Endometrial microvascular endothelial cells (primary cell): ENCODE results near the gene KIAA1217. TPM values are rescaled to one million over a fixed set of nuclear protein-coding genes. Genes with fewer than 3 reads are reported as not detected.

Experiments
- in situ Hi-C: cut with HindIII; loops from 2 replicates; pipeline ENCODE4 v1.10.0; 2017; ENCODE audit warnings: low sequenced_read_pairs, low pct_unique_long_range_greater_than_20kb; ENCODE audit errors: inconsistent ontology term
- total RNA-seq: library from RNA; depleted of rRNA; stranded (reverse); fragments of >200 nt; gene quantifications from one replicate; pipeline ENCODE4 v1.2.3, GENCODE V29; 2015; ENCODE audit errors: inconsistent ontology term

The KIAA1217 gene
- total RNA-seq, 1 donor from 2014 or later, result 14.3 TPM

DNA sequence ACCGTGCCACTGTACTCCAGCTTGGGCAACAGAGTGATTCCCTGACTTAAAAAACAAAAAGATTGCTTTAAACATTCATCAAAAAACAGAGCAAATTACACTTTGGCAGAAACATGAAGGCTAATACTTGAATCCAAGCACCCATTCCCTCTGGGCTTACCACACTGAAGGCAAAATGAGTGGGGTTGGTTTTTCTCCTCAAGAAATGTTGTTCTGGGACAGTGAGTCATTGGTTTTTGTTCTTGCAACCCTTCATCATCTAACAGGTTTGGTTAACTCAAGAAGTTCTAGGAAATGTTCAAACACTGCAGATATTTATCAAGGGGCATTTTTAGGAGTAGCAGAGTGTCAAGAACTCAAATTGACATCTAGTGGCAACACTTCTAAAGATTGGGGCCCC, 60.5 kb downstream of the KIAA1217 start:
- in situ Hi-C loops, result no loop called here

DNA sequence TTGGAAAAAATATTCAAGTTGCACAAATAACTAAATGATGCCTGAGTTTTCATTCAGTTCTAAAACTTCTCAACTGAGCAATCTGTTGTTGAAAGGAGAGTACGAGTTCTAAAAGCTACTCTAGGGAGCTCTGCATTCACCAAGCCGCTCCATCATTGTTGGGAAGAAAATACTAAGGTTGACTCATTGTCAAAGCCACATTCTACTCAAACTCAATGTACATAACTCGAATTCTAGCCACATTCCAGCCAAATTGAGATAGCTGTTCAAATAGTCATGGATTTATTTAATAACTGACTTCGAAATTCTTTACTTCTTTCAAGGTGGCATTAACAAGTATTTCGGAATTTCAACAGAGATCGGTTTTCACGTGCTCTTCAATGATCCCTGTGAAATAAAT, 63.4 kb downstream of the KIAA1217 start:
- in situ Hi-C loops, result no loop called here

DNA sequence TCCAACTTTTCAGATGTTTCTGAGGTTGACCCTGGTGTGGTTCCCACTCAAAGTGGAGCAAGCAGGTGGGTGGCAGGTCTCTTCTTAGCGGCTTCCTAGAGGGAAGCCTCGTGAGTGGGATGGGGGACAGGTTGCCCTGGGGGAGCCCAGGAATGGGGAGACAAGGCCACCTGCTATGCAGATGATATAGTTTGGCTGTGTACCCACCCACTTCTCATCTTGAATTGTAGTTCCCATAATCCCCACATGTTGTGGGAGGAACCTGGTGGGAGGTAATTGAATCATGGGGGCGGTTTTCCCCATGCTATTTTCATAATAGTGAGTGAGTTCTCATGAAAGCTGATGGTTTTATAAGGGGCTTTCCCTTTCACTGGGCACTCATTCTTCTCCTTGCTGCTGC, 68.3 kb downstream of the KIAA1217 start:
- in situ Hi-C loops, result no loop called here

DNA sequence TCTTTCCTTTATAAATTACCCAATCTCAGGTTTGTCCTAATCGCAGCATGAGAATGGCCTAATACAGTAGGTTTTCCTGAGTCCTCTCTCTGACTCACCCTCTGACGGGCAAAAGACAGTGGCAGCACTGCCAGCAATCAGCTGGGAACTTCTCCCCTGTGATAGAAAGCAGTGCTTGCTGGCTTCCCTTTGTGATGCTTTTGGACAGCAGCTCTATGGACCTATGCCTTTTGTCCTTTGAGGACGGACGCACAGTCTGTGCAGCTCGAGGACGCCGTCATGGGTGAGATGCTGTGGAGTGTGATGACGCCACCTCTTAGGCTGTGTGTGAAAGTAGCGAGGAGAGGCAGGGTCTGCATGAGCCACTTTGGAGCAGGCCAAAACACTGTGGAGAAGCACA, 68.8 kb downstream of the KIAA1217 start:
- in situ Hi-C loops, result no loop called here

DNA sequence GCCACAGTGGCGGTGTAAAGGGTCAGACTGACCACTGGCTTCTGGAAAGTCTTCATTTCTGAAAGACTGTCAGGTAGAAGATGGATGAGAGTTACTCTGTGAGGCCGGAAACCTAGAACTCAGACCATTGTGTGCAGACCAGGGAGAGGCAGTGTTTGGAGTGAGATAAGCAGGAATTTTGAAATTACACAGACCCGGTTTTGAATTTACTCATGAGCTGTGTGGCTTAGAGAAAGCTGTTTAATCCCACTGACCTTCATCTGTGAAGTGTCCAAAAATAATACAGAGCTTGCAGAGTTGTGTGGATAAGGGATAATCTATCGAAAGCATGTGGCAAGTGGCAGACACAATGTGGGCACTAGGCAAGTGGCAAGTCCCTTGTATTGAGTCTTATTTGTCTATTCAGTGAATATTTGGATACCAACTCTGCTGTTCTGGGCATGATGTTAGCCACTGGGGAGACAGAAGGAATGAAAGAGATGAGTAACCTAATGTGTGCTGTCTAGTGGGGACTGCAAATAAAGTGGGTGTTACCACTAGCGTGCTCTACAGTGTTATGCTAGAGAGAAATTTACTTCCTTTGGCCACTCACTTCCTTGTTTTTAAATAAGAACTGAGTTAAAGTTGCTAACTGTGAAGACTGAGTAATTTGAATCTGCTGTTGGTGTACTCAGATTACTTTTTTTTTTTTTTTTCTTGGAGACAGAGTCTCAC, 69.4 kb downstream of the KIAA1217 start:
- in situ Hi-C loops, result no loop called here

DNA sequence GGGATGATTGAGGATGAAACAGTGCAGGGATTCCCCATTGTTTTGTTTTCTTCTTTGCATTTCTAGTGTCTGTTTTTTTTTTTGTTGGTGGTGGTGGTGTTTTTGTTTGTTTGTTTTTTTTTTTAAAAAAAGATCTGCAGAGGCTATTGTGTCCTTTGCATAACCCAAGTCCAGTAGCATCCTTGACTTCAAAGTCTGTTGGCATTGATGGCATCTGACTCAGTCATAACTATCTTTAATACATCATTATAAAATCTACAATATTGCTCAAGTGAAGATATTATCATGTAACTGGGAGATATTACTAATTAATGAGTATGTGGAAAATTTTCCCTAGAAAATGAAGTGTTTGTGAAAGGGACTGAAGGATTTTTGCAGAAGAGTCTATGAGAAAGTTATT, 70.2 kb downstream of the KIAA1217 start:
- in situ Hi-C loops, result no loop called here

DNA sequence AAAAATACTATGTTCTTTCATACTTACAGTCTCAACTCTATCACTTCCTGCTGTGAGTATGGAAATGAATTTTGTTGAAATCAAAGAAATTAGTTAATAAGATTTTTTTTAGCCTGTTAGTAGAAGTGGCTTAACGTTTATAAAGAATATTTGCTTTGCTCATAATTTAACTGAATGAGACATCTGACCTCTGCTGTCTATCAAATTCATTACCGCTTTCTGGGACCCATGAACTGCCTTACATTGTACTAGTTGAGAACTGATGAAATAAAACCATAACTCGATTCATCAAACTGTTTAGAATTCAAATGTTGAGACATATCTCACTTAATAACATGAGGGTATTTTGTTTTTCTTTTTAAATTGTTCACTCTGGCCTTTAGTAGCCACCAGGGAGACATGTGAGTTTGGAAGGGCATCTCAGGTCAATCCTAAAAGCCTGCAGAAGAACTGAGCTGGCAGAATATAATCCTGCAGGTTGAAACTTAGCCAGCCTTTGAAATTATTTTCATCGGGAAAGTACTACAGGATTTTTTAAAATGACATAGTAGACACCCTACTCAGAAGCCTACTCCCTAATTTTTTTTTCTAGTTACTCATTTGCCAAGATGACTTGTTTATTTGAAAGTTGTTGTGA, 78.7 kb downstream of the KIAA1217 start:
- in situ Hi-C loops, result no loop called here

DNA sequence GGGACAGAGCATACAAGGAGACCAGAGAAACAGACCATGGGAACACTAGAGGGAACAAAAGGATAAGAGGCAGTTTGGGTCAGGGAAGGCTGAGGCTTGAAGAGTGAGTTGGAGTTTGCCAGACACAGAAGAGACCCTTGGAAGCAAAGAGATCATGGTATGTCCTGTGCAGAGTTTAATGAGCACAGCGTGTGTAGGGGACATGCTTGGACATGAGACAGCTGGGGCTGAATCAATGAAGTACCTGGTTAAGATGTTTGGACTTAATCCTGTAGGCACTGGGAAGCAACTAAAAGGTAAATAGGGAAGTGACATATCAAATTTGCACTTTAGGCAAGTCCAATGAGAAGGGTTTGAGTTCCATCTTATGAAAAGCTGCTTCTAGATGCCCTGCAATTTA, 79.6 kb downstream of the KIAA1217 start:
- in situ Hi-C loops, result no loop called here

DNA sequence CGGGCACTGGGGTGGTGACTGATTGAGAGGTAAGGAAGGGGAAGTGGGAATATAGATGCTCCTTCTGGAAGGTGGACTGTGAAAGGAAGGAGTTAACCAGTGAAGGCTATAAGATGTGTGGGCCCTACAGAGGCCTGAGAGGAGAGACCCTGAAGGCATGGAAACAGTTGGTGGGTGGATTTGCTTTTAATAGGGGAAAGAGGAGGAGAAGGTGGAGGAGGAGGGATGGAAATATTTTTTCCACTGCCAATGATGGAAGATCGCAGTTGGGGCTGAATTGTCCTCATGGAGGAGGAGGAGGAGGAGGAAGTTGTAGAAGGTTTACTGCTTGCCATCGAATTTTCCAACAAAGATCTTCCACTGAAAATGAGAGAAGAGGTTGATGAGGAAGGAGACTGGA, 80.3 kb downstream of the KIAA1217 start:
- in situ Hi-C loops, result no loop called here

DNA sequence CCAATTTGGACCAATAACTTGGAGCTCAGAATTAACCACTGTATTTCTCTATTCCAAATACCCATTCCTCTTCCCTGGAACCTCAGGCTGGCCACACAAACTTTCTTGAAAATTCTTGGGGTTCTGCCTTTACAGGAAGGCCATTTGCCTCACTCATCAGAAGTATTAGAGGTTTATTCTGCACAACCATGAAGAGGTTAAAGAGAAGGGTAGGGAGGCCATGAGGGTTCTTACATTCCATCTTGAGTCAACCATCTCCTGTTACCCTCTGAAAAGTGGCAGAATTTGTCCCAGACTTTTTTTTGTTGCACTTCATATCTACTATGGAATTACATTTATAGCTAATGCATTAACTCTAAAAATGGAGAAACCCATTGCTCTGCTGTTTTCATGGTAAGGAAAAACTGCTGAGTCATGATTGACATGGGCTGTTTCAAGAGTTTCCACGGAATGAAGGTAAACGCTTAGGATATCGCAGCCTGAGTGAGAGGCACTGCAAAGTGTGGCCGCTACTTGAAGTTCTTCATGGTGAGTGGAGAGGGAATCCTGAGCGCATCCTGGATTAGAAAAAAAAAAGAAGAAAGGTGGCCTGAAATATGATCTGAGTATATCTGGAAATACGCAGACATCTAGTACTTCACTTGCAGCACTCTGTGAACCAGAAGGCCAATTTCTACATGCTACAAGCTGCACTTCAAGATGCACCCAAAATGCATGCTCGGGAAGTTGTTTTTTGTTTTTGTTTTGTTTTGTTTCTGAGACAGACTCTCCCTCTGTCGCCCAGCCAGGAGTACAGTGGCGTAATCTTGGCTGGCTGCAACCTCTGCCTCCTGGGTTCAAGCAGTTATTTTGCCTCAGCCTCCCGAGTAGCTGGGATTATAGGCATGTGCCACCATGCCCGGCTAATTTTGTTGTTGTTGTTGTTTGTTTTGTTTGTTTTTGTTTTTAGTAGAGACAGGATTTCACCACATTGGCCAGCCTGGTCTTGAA, 83.7 kb downstream of the KIAA1217 start:
- in situ Hi-C loops, result no loop called here

DNA sequence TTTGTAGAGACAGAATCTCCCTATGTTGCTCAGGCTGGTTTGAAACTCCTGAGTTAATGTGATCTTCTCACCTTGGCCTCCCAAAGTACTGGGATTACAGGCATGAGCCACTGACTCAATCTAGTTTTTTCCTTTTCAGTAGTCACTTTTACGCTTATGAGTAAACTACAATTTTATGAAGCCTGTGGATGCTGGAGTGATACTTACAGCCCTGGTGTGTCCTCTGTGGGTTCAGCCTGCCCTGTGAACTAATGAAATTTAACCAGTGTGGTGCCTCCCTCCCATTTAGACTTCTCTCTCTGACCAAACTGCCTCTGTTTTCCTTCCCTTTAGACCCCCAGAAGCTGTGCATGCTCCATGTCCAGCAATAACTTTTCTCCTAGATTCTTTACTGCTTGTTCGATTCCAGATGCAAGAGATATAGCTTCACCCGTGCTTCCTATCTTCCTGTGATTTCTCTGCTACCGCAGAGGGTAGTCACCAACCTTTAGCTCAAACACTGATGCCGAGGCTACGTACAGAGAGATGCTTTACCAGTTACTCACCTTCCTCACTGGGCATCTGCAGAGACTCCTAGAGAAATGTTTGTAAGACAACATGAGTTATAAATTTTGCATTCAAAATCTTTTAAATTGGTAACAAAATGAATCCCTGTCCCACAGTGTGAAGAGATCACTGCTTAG, 90.8 kb downstream of the KIAA1217 start:
- in situ Hi-C loops, result no loop called here

DNA sequence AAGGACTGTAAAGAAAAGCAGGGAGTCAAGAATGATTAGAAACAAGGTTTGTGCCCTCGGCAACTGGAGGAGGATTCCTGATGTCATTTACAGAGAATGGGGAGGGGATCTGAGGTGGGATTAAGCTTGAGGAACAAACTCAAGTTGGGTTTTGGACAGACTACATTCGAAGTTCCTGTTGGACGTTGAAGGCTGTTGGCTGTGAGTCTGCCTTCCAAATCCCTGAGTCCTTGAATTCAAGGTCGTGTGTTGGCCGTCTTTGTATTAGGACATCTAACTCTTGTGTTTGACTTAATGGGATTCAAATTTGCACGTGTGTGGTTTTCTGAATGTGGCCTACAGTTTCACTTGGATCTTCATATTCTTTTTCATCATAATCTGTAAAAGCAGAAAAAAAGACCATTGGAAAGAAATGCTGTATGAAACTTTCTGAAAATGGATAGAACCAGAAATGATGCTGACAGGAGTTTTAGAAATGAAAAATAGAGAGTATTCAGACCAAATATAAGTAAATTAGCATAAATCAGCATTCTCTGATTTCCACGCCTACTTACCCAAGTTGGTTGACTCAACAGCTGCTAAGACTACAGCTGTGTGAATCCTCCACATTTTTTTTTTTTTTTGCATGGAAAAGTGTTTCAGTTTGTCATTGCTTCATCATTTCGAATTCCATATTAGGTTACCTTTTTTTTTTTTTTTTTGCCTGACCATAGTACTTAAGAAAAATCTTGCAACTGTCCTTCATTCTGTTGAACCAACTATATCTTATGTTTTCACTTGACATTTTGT, 94.8 kb downstream of the KIAA1217 start:
- in situ Hi-C loops, result no loop called here

DNA sequence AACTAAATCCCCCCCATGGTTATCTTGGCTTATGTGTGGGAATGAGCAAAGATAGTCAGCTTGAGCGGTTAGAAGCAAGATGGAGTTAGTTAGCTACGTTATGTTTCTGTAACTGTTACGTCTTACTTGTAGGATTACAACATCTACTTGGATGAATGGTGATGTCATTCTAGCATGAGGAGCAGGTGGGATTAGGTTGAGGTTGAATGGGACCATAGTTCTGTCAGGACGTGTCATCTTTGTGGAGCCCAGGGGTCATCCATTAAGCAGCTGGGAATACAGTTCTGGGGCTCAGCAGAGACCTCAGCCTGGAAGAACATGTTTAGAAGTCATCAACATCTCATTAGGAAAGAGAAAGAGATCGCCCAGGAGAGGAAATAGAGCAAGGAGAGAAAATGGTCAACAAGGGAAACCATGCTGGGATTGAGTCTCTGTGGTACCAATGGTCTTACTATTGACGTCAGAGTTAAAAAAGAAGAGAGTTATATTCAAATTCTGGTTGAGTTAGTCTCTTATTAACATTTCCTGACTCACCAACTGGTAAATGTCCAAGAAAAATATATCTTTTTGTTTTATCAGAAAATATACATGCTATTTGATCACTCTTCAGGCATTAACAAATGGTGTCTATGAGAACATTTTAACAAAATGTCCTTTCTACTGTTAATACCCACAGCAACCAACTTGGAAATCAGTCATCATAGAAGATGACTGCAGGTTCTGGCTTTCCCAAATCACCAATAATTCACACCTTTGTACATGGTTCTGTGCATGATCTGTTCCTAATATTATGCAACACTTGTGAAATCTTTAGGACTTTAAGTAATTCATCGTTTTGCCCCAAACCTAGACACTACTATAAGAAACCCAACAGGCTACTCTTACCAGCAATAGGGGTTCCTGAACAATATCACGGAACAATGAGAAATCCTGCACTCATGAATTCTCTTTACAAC, 96.9 kb downstream of the KIAA1217 start:
- in situ Hi-C loops, result no loop called here

DNA sequence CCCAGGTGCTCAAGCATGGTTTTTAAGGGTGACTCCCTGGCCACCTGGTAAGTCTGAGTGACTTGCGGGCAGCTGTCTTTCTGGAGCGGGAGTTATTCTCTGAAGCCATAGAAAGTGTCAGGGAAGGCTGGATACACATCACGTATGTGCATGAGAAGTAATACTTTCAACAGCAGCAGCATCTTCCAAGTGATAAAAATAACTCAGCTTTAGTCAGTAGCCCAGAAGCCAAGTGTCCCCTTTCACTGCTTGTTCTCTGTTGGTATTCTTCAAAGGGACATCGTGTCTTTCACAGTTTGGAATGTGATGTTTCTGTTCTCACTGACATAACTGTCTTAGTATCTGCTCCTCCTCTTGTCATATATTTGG, 97.6 kb downstream of the KIAA1217 start:
- in situ Hi-C loops, result no loop called here

DNA sequence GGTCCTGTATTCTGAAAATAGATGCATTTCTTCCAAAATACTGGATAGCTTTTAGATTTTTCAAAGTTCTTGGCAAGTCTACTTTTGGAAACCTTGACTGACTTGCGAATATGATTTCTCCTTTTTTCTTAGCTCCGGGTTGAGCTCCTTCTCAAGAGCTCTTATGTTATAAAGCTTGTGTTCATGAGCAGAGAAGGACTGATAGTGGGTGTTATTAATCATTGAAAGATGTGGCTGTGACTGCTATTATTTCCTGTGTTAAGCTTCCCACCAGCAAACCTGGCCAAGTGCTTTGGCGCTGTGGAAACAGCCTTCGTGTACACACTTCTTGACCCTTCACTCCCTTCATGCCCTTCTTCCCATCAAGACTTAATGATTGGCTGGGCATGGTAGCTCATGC, 98.2 kb downstream of the KIAA1217 start:
- in situ Hi-C loops, result no loop called here

DNA sequence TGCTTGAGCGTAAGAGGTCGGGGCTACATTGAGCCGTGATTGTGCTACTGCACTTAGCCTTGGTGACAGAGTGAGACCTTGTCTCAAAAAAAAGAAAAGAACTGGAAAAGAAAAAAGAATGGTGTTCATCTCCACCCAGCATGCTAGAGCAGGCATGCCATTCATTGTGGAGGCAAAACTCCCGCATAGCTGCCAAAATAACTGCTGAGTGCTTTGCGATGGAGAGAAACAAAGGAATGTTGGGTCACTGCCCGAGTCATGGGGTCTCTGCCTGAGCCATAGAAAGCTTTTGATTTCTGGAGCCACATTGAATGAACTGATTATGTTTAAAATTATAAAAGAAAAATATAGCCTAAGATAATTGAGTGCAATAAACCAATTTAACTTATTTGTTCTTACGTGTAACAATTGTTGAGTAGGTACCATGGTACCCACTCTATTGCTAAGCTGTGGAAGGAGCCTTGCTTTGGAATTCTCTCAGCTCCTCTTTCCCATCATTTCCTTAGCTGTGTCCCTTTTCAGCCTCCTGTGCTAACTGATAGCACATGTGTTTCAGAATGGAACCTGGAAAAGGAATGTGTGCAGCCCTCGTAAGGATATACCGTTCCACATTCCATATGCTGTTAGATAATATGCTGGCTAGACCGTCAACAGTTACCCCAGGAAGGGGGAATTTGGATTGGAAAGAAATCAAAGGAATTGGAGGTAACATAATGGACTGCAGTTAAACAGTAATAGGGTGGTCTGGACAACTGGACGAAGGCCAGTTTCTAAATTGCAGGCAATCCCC, 99.0 kb downstream of the KIAA1217 start:
- in situ Hi-C loops, result no loop called here

DNA sequence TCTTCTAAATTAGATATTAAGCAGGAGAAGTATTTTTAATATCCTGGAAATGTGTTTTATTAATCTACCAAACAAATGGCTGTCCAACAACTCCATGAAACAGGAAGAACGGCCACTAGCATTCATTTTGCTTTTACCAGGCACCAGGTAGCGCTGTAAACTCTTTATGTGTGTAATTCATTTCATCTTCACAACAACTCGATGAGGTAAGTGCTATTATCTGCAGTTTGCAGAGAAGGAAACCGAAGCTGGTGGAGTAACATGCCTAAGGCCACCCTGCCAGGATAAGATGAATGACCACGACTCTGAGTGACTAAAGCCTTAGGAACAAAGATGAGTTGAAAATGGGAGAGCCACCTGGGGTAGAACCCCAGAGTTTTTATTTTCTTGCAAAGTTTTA, 101.2 kb downstream of the KIAA1217 start:
- in situ Hi-C loops, result no loop called here
